Measurements from ENCODE around the gene ZNF511. TPM values are rescaled to one million over a fixed set of nuclear protein-coding genes. Genes with fewer than 3 reads are reported as not detected.
"Not testable (repeated sequence)": the region's sequence is repeated elsewhere in the genome, so short reads cannot be mapped to it uniquely, and the experiment has no call there.

Gene ZNF511
- total RNA-seq, 2 experiments from 2014 or later: 58.0 to 60.1 TPM

GRCh38 chr10:133262696-133263095, 46.0 kb upstream of the ZNF511 start:
- ATAC-seq (no peak), DNase-seq (no peak)
- POLR2A ChIA-PET: interaction anchor here (1.7 to 4.6 kb wide), 2 partner anchors 9 to 14 kb away, joined by 12 to 46 read pairs; partner anchors contain the start of gene ADAM8
- Mint-ChIP-seq H3K36me3 (ENCODE audit: low read depth) (peaks cover 9% of the 10 kb centered on the region), H3K4me1 (ENCODE audit: low read depth) (peaks cover 58% of the 10 kb centered on the region), H3K27me3 (peaks cover 2% of the 10 kb centered on the region), H3K27ac (no peak overlapping the region), H3K9me3 (no peaks in the 10 kb centered on the region), H3K4me3 (peak overlapping the region; percentile 46)
- TF ChIP-seq CTCF (IDR thresholded peaks at IDR 0.05): no peak
- intact Hi-C loops (cut with micrococcal nuclease): no loop called here
- CTCF ChIA-PET: interaction anchor here (0.9 to 2.2 kb wide), 3 partner anchors 13 to 67 kb away, joined by 3 to 6 read pairs (median 3); partner anchors contain the start of gene ADAM8

GRCh38 chr10:133263674-133264073, 45.0 kb upstream of the ZNF511 start:
- peaks cover 9% of the 10 kb centered on the region for H3K36me3 Mint-ChIP-seq (ENCODE audit: low read depth)
- ATAC-seq (no peak), DNase-seq (no peak)
- intact Hi-C loops (cut with micrococcal nuclease): no loop called here
- peaks cover 49% of the 10 kb centered on the region for H3K4me1 Mint-ChIP-seq (ENCODE audit: low read depth)
- CTCF ChIA-PET: interaction anchor here (1.1 to 2.2 kb wide), 3 partner anchors 12 to 120 kb away, joined by 3 to 6 read pairs (median 4); partner anchors contain the start of gene ADAM8
- POLR2A ChIA-PET: interaction anchor here (1.7 to 4.6 kb wide), 2 partner anchors 8 to 13 kb away, joined by 12 to 46 read pairs; partner anchors contain the start of gene ADAM8
- H3K27me3 Mint-ChIP-seq: peaks cover 2% of the 10 kb centered on the region
- H3K27ac Mint-ChIP-seq: no peak overlapping the region
- H3K4me3 Mint-ChIP-seq: no peak overlapping the region
- TF ChIP-seq CTCF (IDR thresholded peaks at IDR 0.05): no peak
- no peaks in the 10 kb centered on the region for H3K9me3 Mint-ChIP-seq

- H3K36me3 Mint-ChIP-seq (ENCODE audit: low read depth): peaks cover 9% of the 10 kb centered on the region
- H3K27me3 Mint-ChIP-seq: no peaks in the 10 kb centered on the region
- intact Hi-C loops (cut with micrococcal nuclease): no loop called here
- ChIA-PET POLR2A (interaction anchor here (4.6 kb wide), 1 partner anchor 12 kb away, joined by 46 read pairs; the partner anchor contains the start of gene ADAM8), CTCF (interaction anchor here (1.1 to 2.2 kb wide), 3 partner anchors 11 to 121 kb away, joined by 3 to 6 read pairs (median 4); partner anchors contain the start of gene ADAM8)
- ATAC-seq (no peak), DNase-seq (peak; percentile 30)
- H3K4me1 Mint-ChIP-seq (ENCODE audit: low read depth): peaks cover 43% of the 10 kb centered on the region
- H3K9me3 Mint-ChIP-seq: no peaks in the 10 kb centered on the region
- H3K4me3 Mint-ChIP-seq: no peak overlapping the region
- H3K27ac Mint-ChIP-seq: no peak overlapping the region
- no peak for TF ChIP-seq CTCF (IDR thresholded peaks at IDR 0.05)
Measured at GRCh38 chr10:133264461-133264860, 44.3 kb upstream of the ZNF511 start.

GRCh38 chr10:133265052-133265451, 43.7 kb upstream of the ZNF511 start:
- H3K9me3 Mint-ChIP-seq; ATAC-seq; DNase-seq; H3K27me3 Mint-ChIP-seq; H3K27ac Mint-ChIP-seq; H3K4me3 Mint-ChIP-seq; H3K36me3 Mint-ChIP-seq (ENCODE audit: low read depth); CTCF ChIA-PET; intact Hi-C loops (cut with micrococcal nuclease): not testable (repeated sequence)
- peaks cover 37% of the 10 kb centered on the region for H3K4me1 Mint-ChIP-seq (ENCODE audit: low read depth)
- POLR2A ChIA-PET: interaction anchor here (1.0 kb wide), 1 partner anchor 15 kb away, joined by 3 read pairs; no protein-coding TSS in a partner anchor

GRCh38 chr10:133266056-133266795, 42.5 kb upstream of the ZNF511 start:
- DNase-seq (no peak), ATAC-seq (no peak)
- H3K4me3 Mint-ChIP-seq: no peak overlapping the region
- H3K36me3 Mint-ChIP-seq (ENCODE audit: low read depth): peaks cover 9% of the 10 kb centered on the region
- peaks cover 26% of the 10 kb centered on the region for H3K4me1 Mint-ChIP-seq (ENCODE audit: low read depth)
- H3K27ac Mint-ChIP-seq: no peak overlapping the region
- TF ChIP-seq CTCF (IDR thresholded peaks at IDR 0.05): no peak
- ChIA-PET CTCF (interaction anchor here (1.5 kb wide), 1 partner anchor 42 kb away, joined by 5 read pairs; no protein-coding TSS in a partner anchor), POLR2A (interaction anchor here (1.0 to 2.4 kb wide), 2 partner anchors 10 to 14 kb away, joined by 3 to 8 read pairs; partner anchors contain the start of gene ADAM8)
- intact Hi-C loops (cut with micrococcal nuclease): no loop called here
- no peaks in the 10 kb centered on the region for H3K9me3 Mint-ChIP-seq
- no peaks in the 10 kb centered on the region for H3K27me3 Mint-ChIP-seq

All from activated CD8-positive, alpha-beta T cell treated with anti-CD3 and anti-CD28 coated beads for 36 hours (primary cell).